HG03442 (cell line): Measurements from ENCODE around the gene LILRB5.
"Not testable (repeated sequence)": the region's sequence is repeated elsewhere in the genome, so short reads cannot be mapped to it uniquely, and the experiment has no call there.

Experiments used
- ATAC-seq: cut with Tn5 transposase; IDR thresholded peaks from one replicate; pipeline ENCODE4 v1.9.1; 2021; ENCODE audit warnings: mild to moderate bottlenecking, moderate library complexity; ENCODE audit not compliant: unreplicated experiment

Gene LILRB5

GRCh38 chr19:54257116-54257480, at the start of gene LILRB5:
TSS of gene LILRB5 (minus strand) at chr19:54257273. CDS start at chr19:54257193, 80 bp downstream.
- no peak for ATAC-seq

GRCh38 chr19:54305141-54305540, 48.1 kb upstream of the LILRB5 start:
- ATAC-seq = no peak

- no peak for ATAC-seq
These were observed 45.2 kb upstream of the LILRB5 start for GRCh38 chr19:54302257-54302656.

GRCh38 chr19:54299515-54299914, 42.4 kb upstream of the LILRB5 start:
- no peak for ATAC-seq

- ATAC-seq = no peak
These were observed 42.0 kb upstream of the LILRB5 start for GRCh38 chr19:54299126-54299498.

GRCh38 chr19:54298357-54299125, 41.5 kb upstream of the LILRB5 start:
- ATAC-seq = no peak

- ATAC-seq = no peak
These were observed 40.8 kb upstream of the LILRB5 start for GRCh38 chr19:54297759-54298305.

- ATAC-seq = no peak
These were observed 37.5 kb upstream of the LILRB5 start for GRCh38 chr19:54294539-54294938.

- not testable (repeated sequence) for ATAC-seq
These were observed 32.1 kb upstream of the LILRB5 start for GRCh38 chr19:54289160-54289559.

- no peak for ATAC-seq
These were observed 30.4 kb upstream of the LILRB5 start for GRCh38 chr19:54287456-54287855.

- ATAC-seq = not testable (repeated sequence)
These were observed 29.2 kb upstream of the LILRB5 start for GRCh38 chr19:54286283-54286682.

- not testable (repeated sequence) for ATAC-seq
These were observed 28.5 kb upstream of the LILRB5 start for GRCh38 chr19:54285427-54286056.

- no peak for ATAC-seq
These were observed 25.8 kb upstream of the LILRB5 start for GRCh38 chr19:54282686-54283470.

- not testable (repeated sequence) for ATAC-seq
These were observed 24.6 kb upstream of the LILRB5 start for GRCh38 chr19:54281729-54282075.

- ATAC-seq = no peak
These were observed 24.1 kb upstream of the LILRB5 start, which contains the start of gene LILRB2 for GRCh38 chr19:54281007-54281728. TSS of gene LILRB2 (minus strand) at chr19:54281110. CDS start at chr19:54280496, 614 bp downstream.

- ATAC-seq = not testable (repeated sequence)
These were observed 23.4 kb upstream of the LILRB5 start for GRCh38 chr19:54280441-54280840.

GRCh38 chr19:54280025-54280424, 23.0 kb upstream of the LILRB5 start:
- ATAC-seq = not testable (repeated sequence)

- ATAC-seq = no peak
These were observed 22.4 kb upstream of the LILRB5 start for GRCh38 chr19:54279406-54279962.

- not testable (repeated sequence) for ATAC-seq
These were observed 21.6 kb upstream of the LILRB5 start for GRCh38 chr19:54278571-54279195.

GRCh38 chr19:54278056-54278455, 21.0 kb upstream of the LILRB5 start:
- ATAC-seq = not testable (repeated sequence)
